ENCODE results near the gene RAB36.

DNA sequence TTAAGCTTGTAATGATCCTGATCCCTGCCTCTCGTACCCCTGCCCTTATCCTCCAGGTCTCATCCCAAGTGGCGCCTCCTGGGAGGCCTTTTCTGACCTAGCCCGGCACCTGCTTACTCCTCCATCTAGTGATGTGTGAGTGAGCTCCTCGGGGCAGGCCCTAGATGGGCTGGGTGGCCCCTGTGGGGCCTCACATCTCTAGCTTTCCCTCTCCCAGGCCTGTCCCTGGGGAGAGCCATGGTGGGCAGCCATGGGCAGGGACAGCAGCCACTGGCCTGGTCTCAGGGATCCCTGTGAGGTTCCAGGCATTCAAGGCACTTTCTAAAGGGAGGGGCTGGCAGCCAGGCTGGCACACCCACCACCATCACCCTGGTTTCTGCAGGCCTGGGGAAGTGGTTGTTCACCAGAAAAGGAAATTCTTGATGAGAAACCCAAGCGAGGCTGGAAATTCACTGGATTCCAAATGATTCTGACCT lies 47.0 kb upstream of the RAB36 start:
- TF ChIP-seq, protein P1, sequence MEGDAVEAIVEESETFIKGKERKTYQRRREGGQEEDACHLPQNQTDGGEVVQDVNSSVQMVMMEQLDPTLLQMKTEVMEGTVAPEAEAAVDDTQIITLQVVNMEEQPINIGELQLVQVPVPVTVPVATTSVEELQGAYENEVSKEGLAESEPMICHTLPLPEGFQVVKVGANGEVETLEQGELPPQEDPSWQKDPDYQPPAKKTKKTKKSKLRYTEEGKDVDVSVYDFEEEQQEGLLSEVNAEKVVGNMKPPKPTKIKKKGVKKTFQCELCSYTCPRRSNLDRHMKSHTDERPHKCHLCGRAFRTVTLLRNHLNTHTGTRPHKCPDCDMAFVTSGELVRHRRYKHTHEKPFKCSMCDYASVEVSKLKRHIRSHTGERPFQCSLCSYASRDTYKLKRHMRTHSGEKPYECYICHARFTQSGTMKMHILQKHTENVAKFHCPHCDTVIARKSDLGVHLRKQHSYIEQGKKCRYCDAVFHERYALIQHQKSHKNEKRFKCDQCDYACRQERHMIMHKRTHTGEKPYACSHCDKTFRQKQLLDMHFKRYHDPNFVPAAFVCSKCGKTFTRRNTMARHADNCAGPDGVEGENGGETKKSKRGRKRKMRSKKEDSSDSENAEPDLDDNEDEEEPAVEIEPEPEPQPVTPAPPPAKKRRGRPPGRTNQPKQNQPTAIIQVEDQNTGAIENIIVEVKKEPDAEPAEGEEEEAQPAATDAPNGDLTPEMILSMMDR (IDR thresholded peaks at IDR 0.05), result no peak
- TF ChIP-seq ZFX (IDR thresholded peaks at IDR 0.05; ENCODE audit: borderline replicate concordance), result no peak
